Loucy (cell line): Measurements from ENCODE around the gene MRPL24.

Experiments
- CTCF ChIP-seq: fragments of 200-600 bp; sonication (generic); conservative IDR thresholded peaks from 2 replicates; pipeline ENCODE4 v1.5.1; 2014; ENCODE audit warnings: mild to moderate bottlenecking, antibody characterized with exemption, low read length
- EZH2phosphoT487 ChIP-seq: fragments of 200-600 bp; IDR thresholded peaks from 2 replicates; pipeline ENCODE4 v1.6.1; 2018; ENCODE audit warnings: antibody characterized with exemption, mild to moderate bottlenecking, moderate library complexity, borderline replicate concordance

- TF ChIP-seq CTCF (no peak), EZH2phosphoT487 (no peak)
These were observed 5.0 kb upstream of the MRPL24 start for GRCh38 chr1:156745881-156746280.
